Natural killer cell (primary cell): ENCODE results near the gene CERCAM. TPM values are rescaled to one million over a fixed set of nuclear protein-coding genes. Genes with fewer than 3 reads are reported as not detected.
"Not testable (repeated sequence)": the region's sequence is repeated elsewhere in the genome, so short reads cannot be mapped to it uniquely, and the experiment has no call there.

Experiments
- ATAC-seq, 3 donors: fragments of 150-1000 bp in 2 of 3; fragments of 200-7000 bp in 1 of 3; cut with Tn5 transposase; 1 replicate in 1 of 3; 2 replicates in 2 of 3; pipeline ENCODE4 v1.10.0; 2021; ENCODE audit warnings: mild to moderate bottlenecking in 2 of 3, moderate library complexity in 2 of 3
- DNase-seq, 2 donors: peaks; one replicate each; pipeline versions ENCODE4 v3.0.0 to v3.0.0-alpha.2; 2013 to 2021; ENCODE audit warnings: mixed read lengths in 1 of 2
- H3K27ac ChIP-seq: one replicate; pipeline ENCODE4 v1.5.1; 2013; ENCODE audit warnings: mild to moderate bottlenecking, low read length
- H3K27me3 ChIP-seq: one replicate; pipeline ENCODE4 v1.6.1; 2013; ENCODE audit warnings: low read length; ENCODE audit not compliant: control insufficient read depth, insufficient read depth
- H3K36me3 ChIP-seq: one replicate; pipeline ENCODE4 v1.6.1; 2013; ENCODE audit warnings: low read length; ENCODE audit not compliant: control insufficient read depth, insufficient read depth
- H3K4me1 ChIP-seq: one replicate; pipeline ENCODE4 v1.6.1; 2013; ENCODE audit warnings: low read length; ENCODE audit not compliant: control insufficient read depth, insufficient read depth
- H3K4me3 ChIP-seq: one replicate; pipeline ENCODE4 v1.5.1; 2013; ENCODE audit warnings: low read length
- H3K9me3 ChIP-seq: one replicate; pipeline ENCODE4 v1.6.1; 2013; ENCODE audit warnings: low read length; ENCODE audit not compliant: control insufficient read depth, insufficient read depth
- H3K27ac Mint-ChIP-seq, 2 donors: one replicate each; pipeline ENCODE4 v1.8.0; 2022; ENCODE audit warnings: mild to moderate bottlenecking in 2 of 2, mixed read lengths in 2 of 2, moderate library complexity in 1 of 2
- H3K27me3 Mint-ChIP-seq, 2 donors: one replicate each; pipeline ENCODE4 v1.8.0; 2022; ENCODE audit warnings: low read depth in 2 of 2, mixed read lengths in 2 of 2
- H3K36me3 Mint-ChIP-seq: one replicate; pipeline ENCODE4 v1.8.0; 2022; ENCODE audit warnings: mixed read lengths
- H3K4me1 Mint-ChIP-seq, 2 donors: one replicate each; pipeline ENCODE4 v1.8.0; 2022; ENCODE audit warnings: mixed read lengths in 2 of 2
- H3K4me3 Mint-ChIP-seq: one replicate; pipeline ENCODE4 v1.8.0; 2022; ENCODE audit warnings: mild to moderate bottlenecking, moderate library complexity, mixed read lengths
- H3K9me3 Mint-ChIP-seq, 2 donors: one replicate each; pipeline ENCODE4 v1.8.0; 2022; ENCODE audit warnings: mixed read lengths in 2 of 2
- WGBS: methylation state at CpG from one replicate; pipeline ENCODE4 v1.1.7; 2013; ENCODE audit warnings: missing lambda C conversion rate; ENCODE audit not compliant: insufficient coverage; 5-methylcytosine and 5-hydroxymethylcytosine counted together
- intact Hi-C: fragments of 100-400 bp; cut with micrococcal nuclease; formaldehyde crosslinking; loops from one replicate; pipeline ENCODE4 v1.14.2; 2022
- total RNA-seq, 4 donors: library from RNA; stranded (reverse); fragments of 120-200 nt in 1 of 4; gene quantifications; one replicate each; pipeline versions ENCODE4 v1.2.3 to v1.2.4, GENCODE V29; 2013 to 2022
- TF ChIP-seq, protein P1 (sequence below): fragments of 200-600 bp; IDR thresholded peaks from one replicate; pipeline ENCODE4 v1.8.0; 2022; ENCODE audit warnings: antibody characterized with exemption

CERCAM gene
- total RNA-seq, 3 donors from 2014 or later (not counting 1 experiment from before 2014, with no cell fraction given) = 11.5 to 29.6 (median 24.2) TPM

DNA sequence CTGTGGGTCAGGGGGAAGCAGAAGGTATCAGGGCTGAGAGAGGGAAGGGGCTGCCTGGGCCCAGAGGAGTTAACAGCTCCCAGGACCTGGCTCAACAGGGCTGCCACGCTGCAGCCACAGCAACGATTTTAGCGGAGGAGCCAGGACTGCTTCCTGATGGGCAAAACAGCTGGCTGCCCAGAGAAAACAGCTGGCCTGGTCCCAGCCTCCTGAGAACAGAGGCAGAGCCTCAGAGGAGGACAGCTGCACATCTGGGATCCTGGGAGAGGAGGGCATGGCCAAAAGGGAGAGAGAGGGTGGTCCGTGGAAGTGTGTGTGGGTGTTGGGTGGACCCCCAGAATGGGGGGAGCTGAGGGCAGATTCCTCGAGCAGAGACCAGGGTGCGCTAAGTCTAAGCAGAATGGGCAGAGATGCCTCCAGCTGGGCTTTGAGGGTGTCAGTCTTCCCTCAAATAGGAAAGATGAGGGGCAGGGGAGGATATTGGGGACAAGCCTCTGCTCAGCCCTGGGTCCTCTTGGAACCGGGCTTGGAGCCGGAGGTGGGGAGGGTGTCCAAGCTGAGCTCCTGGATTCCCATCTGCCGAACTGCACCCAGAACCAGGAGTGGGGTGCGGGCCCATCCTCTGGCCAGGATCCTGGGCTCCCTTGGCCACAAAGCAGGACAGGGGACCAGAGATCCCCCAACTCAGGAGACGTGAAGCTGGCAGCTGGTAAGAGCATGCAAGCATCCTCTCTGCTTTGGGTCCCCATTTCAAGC, 9.1 kb upstream of the CERCAM start:
- Histone ChIP-seq H3K9me3 (no peaks in the 10 kb centered on the region), H3K27ac (no peak overlapping the region), H3K27me3 (peaks cover 2% of the 10 kb centered on the region), H3K4me1 (no peaks in the 10 kb centered on the region), H3K4me3 (no peak overlapping the region), H3K36me3 (no peaks in the 10 kb centered on the region)
- peaks cover 0 to 7% of the 10 kb centered on the region in 2 donors for H3K4me1 Mint-ChIP-seq
- intact Hi-C loops = loop anchor here (1.0 kb wide), 1 partner anchor 49 kb away; no protein-coding TSS in a partner anchor
- no peaks in the 10 kb centered on the region for H3K9me3 Mint-ChIP-seq
- peaks cover 30 to 39% of the 10 kb centered on the region in 2 donors for H3K27me3 Mint-ChIP-seq
- DNase-seq (no peak), ATAC-seq (no peak)
- TF ChIP-seq, protein P1, sequence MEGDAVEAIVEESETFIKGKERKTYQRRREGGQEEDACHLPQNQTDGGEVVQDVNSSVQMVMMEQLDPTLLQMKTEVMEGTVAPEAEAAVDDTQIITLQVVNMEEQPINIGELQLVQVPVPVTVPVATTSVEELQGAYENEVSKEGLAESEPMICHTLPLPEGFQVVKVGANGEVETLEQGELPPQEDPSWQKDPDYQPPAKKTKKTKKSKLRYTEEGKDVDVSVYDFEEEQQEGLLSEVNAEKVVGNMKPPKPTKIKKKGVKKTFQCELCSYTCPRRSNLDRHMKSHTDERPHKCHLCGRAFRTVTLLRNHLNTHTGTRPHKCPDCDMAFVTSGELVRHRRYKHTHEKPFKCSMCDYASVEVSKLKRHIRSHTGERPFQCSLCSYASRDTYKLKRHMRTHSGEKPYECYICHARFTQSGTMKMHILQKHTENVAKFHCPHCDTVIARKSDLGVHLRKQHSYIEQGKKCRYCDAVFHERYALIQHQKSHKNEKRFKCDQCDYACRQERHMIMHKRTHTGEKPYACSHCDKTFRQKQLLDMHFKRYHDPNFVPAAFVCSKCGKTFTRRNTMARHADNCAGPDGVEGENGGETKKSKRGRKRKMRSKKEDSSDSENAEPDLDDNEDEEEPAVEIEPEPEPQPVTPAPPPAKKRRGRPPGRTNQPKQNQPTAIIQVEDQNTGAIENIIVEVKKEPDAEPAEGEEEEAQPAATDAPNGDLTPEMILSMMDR = no peak
- 66% methylated on average over 11 of the region's 11 CpGs for WGBS
- H3K27ac Mint-ChIP-seq = no peak overlapping the region
- no peaks in the 10 kb centered on the region for H3K36me3 Mint-ChIP-seq
- no peak overlapping the region for H3K4me3 Mint-ChIP-seq

DNA sequence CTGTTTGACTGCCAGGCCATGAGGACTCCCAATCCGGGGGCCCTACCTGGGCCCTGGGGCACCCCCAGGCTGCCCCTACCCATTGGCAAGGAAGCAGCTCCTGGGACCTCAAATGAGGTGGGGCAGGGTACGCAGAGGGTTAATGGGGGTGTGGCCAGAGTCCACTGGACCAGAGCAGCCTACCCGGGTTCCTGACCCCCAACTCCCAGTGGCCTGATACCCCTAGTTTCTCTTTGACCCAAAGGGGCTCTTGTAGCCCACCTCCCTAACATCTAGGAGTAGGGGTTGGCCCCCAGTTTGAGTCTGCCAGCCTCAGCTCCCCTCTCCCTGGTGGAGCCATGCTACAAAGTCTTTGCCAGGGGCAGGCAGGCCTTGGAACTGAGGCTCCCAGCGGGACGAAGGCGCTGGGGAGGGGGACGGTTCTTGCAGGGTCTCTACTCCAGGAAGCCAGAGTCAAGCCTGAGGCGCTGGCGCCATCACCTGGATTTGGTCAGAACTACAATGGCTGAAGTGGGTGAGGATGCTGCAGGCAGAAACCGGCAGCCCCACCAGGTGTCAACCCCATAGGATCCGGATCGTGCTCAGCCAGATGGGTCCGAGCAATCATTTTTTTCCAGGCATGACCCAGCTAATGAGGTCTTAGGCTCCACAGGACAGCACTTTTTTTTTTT, 8.4 kb upstream of the CERCAM start:
- intact Hi-C loops = loop anchor here (1.0 kb wide), 1 partner anchor 50 kb away; no protein-coding TSS in a partner anchor
- Mint-ChIP-seq H3K36me3 (no peaks in the 10 kb centered on the region), H3K4me1 (peaks cover 0 to 10% of the 10 kb centered on the region in 2 donors), H3K4me3 (no peak overlapping the region), H3K27ac (no peak overlapping the region), H3K9me3 (no peaks in the 10 kb centered on the region), H3K27me3 (peaks cover 30 to 35% of the 10 kb centered on the region in 2 donors)
- Histone ChIP-seq H3K27ac (no peak overlapping the region), H3K9me3 (no peaks in the 10 kb centered on the region), H3K27me3 (peaks cover 2% of the 10 kb centered on the region), H3K4me3 (no peak overlapping the region), H3K4me1 (no peaks in the 10 kb centered on the region), H3K36me3 (no peaks in the 10 kb centered on the region)
- DNase-seq (peak; percentile 39 to 63), ATAC-seq (peak in 2 of 3 donors; percentile 46 to 69)
- 17% methylated on average over 13 of the region's 13 CpGs for WGBS
- TF ChIP-seq, protein P1 = peak; percentile 33

DNA sequence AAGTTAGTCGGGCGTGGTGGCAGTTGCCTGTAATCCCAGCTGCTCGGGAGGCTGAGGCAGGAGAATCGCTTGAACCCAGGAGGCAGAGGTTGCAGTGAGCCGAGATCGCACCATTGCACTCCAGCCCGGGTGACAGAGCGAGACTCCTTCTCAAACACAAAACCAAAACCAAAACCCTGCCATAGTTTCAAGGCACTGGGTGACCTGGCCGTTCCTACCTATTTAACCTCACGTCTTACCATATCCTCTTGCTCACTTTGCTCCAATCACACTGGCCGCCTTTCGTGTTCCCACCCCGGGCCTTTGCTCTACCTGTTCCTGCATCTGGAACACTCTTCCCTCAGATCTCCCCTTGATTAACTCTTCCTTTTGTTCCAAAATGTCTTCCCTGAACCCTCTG, 6.9 kb upstream of the CERCAM start:
- H3K27ac ChIP-seq, H3K4me1 Mint-ChIP-seq, H3K36me3 Mint-ChIP-seq, H3K36me3 ChIP-seq, H3K4me1 ChIP-seq, H3K27ac Mint-ChIP-seq, H3K27me3 ChIP-seq, DNase-seq, H3K4me3 Mint-ChIP-seq, H3K9me3 Mint-ChIP-seq, ATAC-seq, intact Hi-C loops, H3K4me3 ChIP-seq, H3K9me3 ChIP-seq: not testable (repeated sequence)
- H3K27me3 Mint-ChIP-seq = peaks cover 30% of the 10 kb centered on the region in 2 donors
- 91% methylated on average over 13 of the region's 13 CpGs for WGBS

DNA sequence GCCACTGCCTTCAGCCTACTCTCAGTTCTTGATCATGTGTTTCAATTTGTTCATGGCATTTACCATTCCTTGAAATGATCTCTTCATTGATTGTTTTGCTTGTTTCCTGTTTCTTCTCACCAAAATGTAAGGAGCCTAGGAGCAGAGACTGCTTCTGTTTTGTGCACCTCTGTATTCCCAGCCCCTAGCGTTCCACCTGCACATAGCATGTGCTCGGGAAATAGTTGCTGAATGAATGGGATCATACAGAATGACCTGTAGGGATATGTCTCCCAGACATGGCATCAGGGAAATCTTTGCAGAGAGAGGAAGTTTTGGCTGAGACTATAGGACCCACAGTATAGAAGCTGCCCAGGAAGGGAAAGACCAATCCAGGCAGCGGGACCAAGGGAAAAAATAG, 6.2 kb upstream of the CERCAM start:
- Histone ChIP-seq H3K4me1 (peaks cover 6% of the 10 kb centered on the region), H3K27me3 (peaks cover 9% of the 10 kb centered on the region), H3K9me3 (no peaks in the 10 kb centered on the region), H3K4me3 (no peak overlapping the region), H3K36me3 (no peaks in the 10 kb centered on the region), H3K27ac (no peak overlapping the region)
- H3K9me3 Mint-ChIP-seq = no peaks in the 10 kb centered on the region
- H3K36me3 Mint-ChIP-seq = no peaks in the 10 kb centered on the region
- ATAC-seq (no peak), DNase-seq (no peak)
- peaks cover 27 to 30% of the 10 kb centered on the region in 2 donors for H3K27me3 Mint-ChIP-seq
- no peak overlapping the region for H3K27ac Mint-ChIP-seq
- intact Hi-C loops = no loop called here
- WGBS = 69% methylated on average over 3 of the region's 3 CpGs
- H3K4me3 Mint-ChIP-seq = no peak overlapping the region
- TF ChIP-seq, protein P1 = no peak
- peaks cover 0 to 13% of the 10 kb centered on the region in 2 donors for H3K4me1 Mint-ChIP-seq
